DOHH2 (cell line): ENCODE measurements around the gene GRB14.

Experiments
- H3F3A ChIP-seq: fragments of 200-600 bp; sonication (generic), shearing (Covaris generic); 2 replicates; pipeline ENCODE4 v1.6.0; 2016; ENCODE audit warnings: antibody characterized with exemption, mild to moderate bottlenecking; ENCODE audit not compliant: control insufficient read depth, insufficient read depth
- H3K27ac ChIP-seq: fragments of 200-600 bp; sonication (generic); 2 replicates; pipeline ENCODE4 v1.5.1; 2014; ENCODE audit warnings: low read depth, mild to moderate bottlenecking, low read length, moderate library complexity
- H3K27me3 ChIP-seq: fragments of 200-600 bp; sonication (generic); 2 replicates; pipeline ENCODE4 v1.6.1; 2014; ENCODE audit warnings: mild to moderate bottlenecking, low read length, mixed read lengths; ENCODE audit not compliant: control insufficient read depth
- H3K36me3 ChIP-seq: fragments of 200-600 bp; sonication (generic); 2 replicates; pipeline ENCODE4 v1.6.1; 2014; ENCODE audit warnings: mild to moderate bottlenecking, low read length, moderate library complexity, mixed read lengths; ENCODE audit not compliant: control insufficient read depth
- H3K4me1 ChIP-seq: fragments of 200-600 bp; sonication (generic); 2 replicates; pipeline ENCODE4 v1.6.1; 2014; ENCODE audit warnings: mild to moderate bottlenecking, low read length, mixed read lengths; ENCODE audit not compliant: control insufficient read depth
- H3K4me2 ChIP-seq: fragments of 200-600 bp; sonication (generic); 2 replicates; pipeline ENCODE4 v1.6.0; 2014; ENCODE audit warnings: mild to moderate bottlenecking, low read length, moderate library complexity
- H3K4me3 ChIP-seq: fragments of 200-600 bp; sonication (generic); 2 replicates; pipeline ENCODE4 v1.5.1; 2014; ENCODE audit warnings: mild to moderate bottlenecking, low read length, mixed read lengths
- H3K79me2 ChIP-seq: fragments of 200-600 bp; sonication (generic); 2 replicates; pipeline ENCODE4 v1.6.1; 2014; ENCODE audit warnings: mild to moderate bottlenecking, low read length, mixed read lengths; ENCODE audit not compliant: control insufficient read depth
- H3K9me2 ChIP-seq: fragments of 200-600 bp; sonication (generic); replicated peaks from 2 replicates; pipeline ENCODE4 v1.6.1; 2014; ENCODE audit warnings: mild to moderate bottlenecking, low read length, mixed read lengths; ENCODE audit not compliant: control insufficient read depth
- H3K9me3 ChIP-seq: fragments of 200-600 bp; sonication (generic); 2 replicates; pipeline ENCODE4 v1.6.1; 2014; ENCODE audit warnings: antibody characterized with exemption, low read length, mixed read lengths; ENCODE audit not compliant: control insufficient read depth, insufficient read depth
- H4K20me1 ChIP-seq: fragments of 200-600 bp; sonication (generic); 2 replicates; pipeline ENCODE4 v1.6.0; 2014; ENCODE audit warnings: low read depth, mild to moderate bottlenecking, antibody characterized with exemption, low read length, moderate library complexity; ENCODE audit not compliant: control insufficient read depth, insufficient read depth
- EZH2phosphoT487 ChIP-seq: fragments of 200-600 bp; sonication (generic); IDR thresholded peaks from 2 replicates; pipeline ENCODE4 v1.6.1; 2017; ENCODE audit warnings: borderline replicate concordance, mild to moderate bottlenecking, antibody characterized with exemption, low read length, moderate library complexity, mixed read lengths
- TF ChIP-seq, protein P1 (sequence below): fragments of 200-600 bp; sonication (generic); IDR thresholded peaks from one replicate; pipeline ENCODE4 v1.5.1; 2014; ENCODE audit warnings: antibody characterized with exemption, mild to moderate bottlenecking, low read depth, low read length; ENCODE audit not compliant: poor library complexity, severe bottlenecking

The GRB14 gene

DNA sequence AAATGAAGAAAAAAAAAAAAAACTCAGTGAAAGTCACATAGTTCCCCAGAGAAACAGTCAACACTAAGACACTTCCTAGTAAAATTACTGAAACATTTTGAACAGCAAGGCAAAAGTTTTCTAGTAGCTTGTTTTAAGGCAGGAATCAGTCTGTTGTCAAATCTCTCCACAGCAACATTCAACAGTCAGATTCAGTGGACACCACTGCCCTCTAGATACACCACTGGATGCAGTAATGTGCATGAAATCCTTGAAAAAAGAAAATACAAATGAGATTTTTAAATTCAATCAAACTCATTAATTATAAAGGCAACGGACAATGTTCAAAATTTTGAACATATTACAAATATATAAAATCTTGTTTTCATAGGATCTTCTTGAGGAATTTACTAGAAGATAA, 46.4 kb downstream of the GRB14 start:
- no peaks in the 10 kb centered on the region for H3K9me3 ChIP-seq

DNA sequence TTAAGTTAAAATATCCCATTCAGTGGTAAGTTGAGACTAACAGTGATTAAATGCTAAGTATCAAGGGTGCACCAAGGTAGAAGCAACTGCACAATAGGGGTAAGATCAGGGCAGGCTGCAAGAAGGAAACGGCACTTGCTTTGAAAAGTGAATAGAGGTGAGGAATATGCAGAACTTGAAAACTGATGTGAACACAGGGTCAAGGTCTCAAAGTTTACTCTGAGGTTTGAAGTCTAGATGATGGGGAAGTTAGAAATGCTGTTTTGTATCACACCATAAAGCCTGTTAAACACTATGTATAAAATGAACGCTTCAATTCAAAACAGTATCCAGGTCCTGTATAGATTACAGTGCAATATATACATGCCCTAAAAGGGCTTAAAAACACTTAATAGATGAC, 50.8 kb downstream of the GRB14 start:
- Histone ChIP-seq H3K27me3 (0 out of 2 replicates have a peak, but pooled peaks cover 3% of the 10 kb centered on the region), H3K79me2 (no peaks in the 10 kb centered on the region), H3K4me2 (no peak overlapping the region), H4K20me1 (no peaks in the 10 kb centered on the region), H3K27ac (no peak overlapping the region), H3K4me1 (no peaks in the 10 kb centered on the region), H3K4me3 (no peak overlapping the region), H3K9me3 (no peaks in the 10 kb centered on the region), H3K9me2 (no peaks in the 10 kb centered on the region), H3F3A (no peaks in the 10 kb centered on the region), H3K36me3 (no peaks in the 10 kb centered on the region)
- TF ChIP-seq, protein P1, sequence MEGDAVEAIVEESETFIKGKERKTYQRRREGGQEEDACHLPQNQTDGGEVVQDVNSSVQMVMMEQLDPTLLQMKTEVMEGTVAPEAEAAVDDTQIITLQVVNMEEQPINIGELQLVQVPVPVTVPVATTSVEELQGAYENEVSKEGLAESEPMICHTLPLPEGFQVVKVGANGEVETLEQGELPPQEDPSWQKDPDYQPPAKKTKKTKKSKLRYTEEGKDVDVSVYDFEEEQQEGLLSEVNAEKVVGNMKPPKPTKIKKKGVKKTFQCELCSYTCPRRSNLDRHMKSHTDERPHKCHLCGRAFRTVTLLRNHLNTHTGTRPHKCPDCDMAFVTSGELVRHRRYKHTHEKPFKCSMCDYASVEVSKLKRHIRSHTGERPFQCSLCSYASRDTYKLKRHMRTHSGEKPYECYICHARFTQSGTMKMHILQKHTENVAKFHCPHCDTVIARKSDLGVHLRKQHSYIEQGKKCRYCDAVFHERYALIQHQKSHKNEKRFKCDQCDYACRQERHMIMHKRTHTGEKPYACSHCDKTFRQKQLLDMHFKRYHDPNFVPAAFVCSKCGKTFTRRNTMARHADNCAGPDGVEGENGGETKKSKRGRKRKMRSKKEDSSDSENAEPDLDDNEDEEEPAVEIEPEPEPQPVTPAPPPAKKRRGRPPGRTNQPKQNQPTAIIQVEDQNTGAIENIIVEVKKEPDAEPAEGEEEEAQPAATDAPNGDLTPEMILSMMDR = no peak
- TF ChIP-seq EZH2phosphoT487 = no peak

More for the DNA sequence above, 46.4 kb downstream of the GRB14 start:
- no peaks in the 10 kb centered on the region for H3K36me3 ChIP-seq
- H3K4me1 ChIP-seq = no peaks in the 10 kb centered on the region
- H3K27me3 ChIP-seq = no peaks in the 10 kb centered on the region
- no peak overlapping the region for H3K4me2 ChIP-seq
- no peaks in the 10 kb centered on the region for H3K9me2 ChIP-seq
- H3K4me3 ChIP-seq = no peak overlapping the region
- no peak overlapping the region for H3K27ac ChIP-seq
- H4K20me1 ChIP-seq = no peaks in the 10 kb centered on the region
- no peak for TF ChIP-seq EZH2phosphoT487
- TF ChIP-seq, protein P1 = no peak
- H3F3A ChIP-seq = no peaks in the 10 kb centered on the region
- H3K79me2 ChIP-seq = no peaks in the 10 kb centered on the region

DNA sequence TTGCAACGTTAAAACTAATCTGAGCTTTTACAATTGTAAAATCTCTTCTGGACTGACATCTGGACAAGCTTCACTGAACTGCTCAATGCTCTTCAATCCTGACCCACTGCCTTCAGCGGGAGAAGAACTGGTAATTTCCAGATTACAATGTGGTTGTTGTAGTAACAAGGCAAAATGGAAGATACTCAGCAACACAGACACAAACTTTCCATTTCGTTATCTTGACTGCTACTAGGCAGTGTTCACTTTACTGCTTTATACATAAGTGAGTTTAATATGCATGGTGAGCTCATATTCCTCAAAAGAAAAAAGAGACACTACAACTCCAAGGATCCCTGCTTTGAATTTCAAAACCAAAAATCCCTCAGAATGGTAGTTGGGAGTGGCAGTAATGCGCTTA, 51.9 kb downstream of the GRB14 start:
- H3F3A ChIP-seq = no peaks in the 10 kb centered on the region
- H3K27me3 ChIP-seq = 0 out of 2 replicates have a peak, but pooled peaks cover 3% of the 10 kb centered on the region
- H3K79me2 ChIP-seq = no peaks in the 10 kb centered on the region
- no peaks in the 10 kb centered on the region for H3K4me1 ChIP-seq
- no peak overlapping the region for H3K4me2 ChIP-seq
- no peak overlapping the region for H3K27ac ChIP-seq
- no peaks in the 10 kb centered on the region for H3K9me3 ChIP-seq
- H4K20me1 ChIP-seq = no peaks in the 10 kb centered on the region
- TF ChIP-seq EZH2phosphoT487 = no peak
- TF ChIP-seq, protein P1 = no peak
- H3K4me3 ChIP-seq = no peak overlapping the region
- H3K36me3 ChIP-seq = no peaks in the 10 kb centered on the region
- no peaks in the 10 kb centered on the region for H3K9me2 ChIP-seq

DNA sequence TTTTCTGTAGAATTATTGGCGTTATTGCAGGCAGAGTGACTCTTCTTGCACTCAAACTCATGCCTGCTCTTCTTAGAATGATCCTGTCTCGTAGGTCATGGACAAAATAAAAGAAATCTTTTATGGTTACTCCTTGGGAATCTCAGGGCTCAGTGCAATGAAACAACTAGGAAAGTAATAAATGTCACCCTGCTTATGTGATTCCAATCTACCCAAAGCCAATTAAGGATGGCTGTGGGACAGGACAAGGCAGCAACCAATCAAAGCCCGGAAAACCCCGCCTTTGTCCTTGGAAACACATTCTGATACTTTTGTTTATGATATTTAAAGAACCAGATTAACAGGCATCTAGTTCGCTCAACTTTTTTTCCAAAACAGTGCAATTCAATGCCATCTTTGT, 53.0 kb downstream of the GRB14 start:
- no peaks in the 10 kb centered on the region for H3K36me3 ChIP-seq
- TF ChIP-seq, protein P1 = no peak
- no peak for TF ChIP-seq EZH2phosphoT487
- no peak overlapping the region for H3K4me2 ChIP-seq
- H3K27ac ChIP-seq = no peak overlapping the region
- H3K9me3 ChIP-seq = no peaks in the 10 kb centered on the region
- H3K79me2 ChIP-seq = no peaks in the 10 kb centered on the region
- 0 out of 2 replicates have a peak, but pooled peaks cover 3% of the 10 kb centered on the region for H3K27me3 ChIP-seq
- no peaks in the 10 kb centered on the region for H3K9me2 ChIP-seq
- H3K4me3 ChIP-seq = no peak overlapping the region
- no peaks in the 10 kb centered on the region for H4K20me1 ChIP-seq
- no peaks in the 10 kb centered on the region for H3F3A ChIP-seq
- H3K4me1 ChIP-seq = no peaks in the 10 kb centered on the region
